MG63 (cell line): Measurements from ENCODE around the gene PLAAT4. TPM values are rescaled to one million over a fixed set of nuclear protein-coding genes. Genes with fewer than 3 reads are reported as not detected.

ENCODE experiments used
- DNase-seq: peaks from one replicate; pipeline ENCODE4 v3.0.0-alpha.2; 2020
- H3K27me3 ChIP-seq: fragments of 250-450 bp; sonication (Bioruptor Pico); 2 replicates; pipeline ENCODE4 v1.5.1; 2020; ENCODE audit warnings: mild to moderate bottlenecking, moderate library complexity
- H3K36me3 ChIP-seq: fragments of 250-450 bp; sonication (Bioruptor Pico); 2 replicates; pipeline ENCODE4 v1.5.1; 2020; ENCODE audit warnings: mild to moderate bottlenecking, moderate library complexity
- H3K4me3 ChIP-seq: fragments of 250-450 bp; sonication (Bioruptor Pico); 2 replicates; pipeline ENCODE4 v1.5.1; 2020; ENCODE audit warnings: mild to moderate bottlenecking, moderate library complexity
- H3K9me3 ChIP-seq: fragments of 250-450 bp; sonication (Bioruptor Pico); 2 replicates; pipeline ENCODE4 v1.5.1; 2020; ENCODE audit warnings: mild to moderate bottlenecking, moderate library complexity
- total RNA-seq: library from RNA; depleted of rRNA; stranded (reverse); fragments of >200 nt; shearing (Covaris generic); gene quantifications from 2 replicates; pipeline ENCODE4 v1.2.3, GENCODE V29; 2014; ENCODE audit warnings: low replicate concordance; rRNA removed

PLAAT4 gene
- 33.9 and 56.1 TPM in 2 replicates for total RNA-seq

- DNase-seq, result peak; percentile 57
- Histone ChIP-seq H3K4me3 (peak within 1 kb of the TSS; percentile 30), H3K36me3 (no peaks in the 10 kb centered on the region), H3K27me3 (no peaks in the 10 kb centered on the region), H3K9me3 (no peaks in the 10 kb centered on the region)
Observed at GRCh38 chr11:63536669-63537292, at the start of gene PLAAT4. TSS of gene PLAAT4 (plus strand) at chr11:63536808. CDS start at chr11:63536869, 61 bp downstream.

GRCh38 chr11:63488789-63489188, 47.8 kb upstream of the PLAAT4 start:
- DNase-seq, result no peak
- Histone ChIP-seq H3K9me3 (peaks cover 8% of the 10 kb centered on the region), H3K4me3 (no peak overlapping the region), H3K27me3 (no peaks in the 10 kb centered on the region), H3K36me3 (no peaks in the 10 kb centered on the region)

- no peak overlapping the region for H3K4me3 ChIP-seq
- DNase-seq, result no peak
- H3K36me3 ChIP-seq, result no peaks in the 10 kb centered on the region
- H3K27me3 ChIP-seq, result no peaks in the 10 kb centered on the region
- peaks cover 8% of the 10 kb centered on the region for H3K9me3 ChIP-seq
Observed at GRCh38 chr11:63489879-63490278, 46.7 kb upstream of the PLAAT4 start.

GRCh38 chr11:63490551-63491239, 45.9 kb upstream of the PLAAT4 start, which contains the start of gene PLAAT5:
TSS of gene PLAAT5 (minus strand) at chr11:63491167. CDS start at chr11:63491034, 133 bp downstream.
- peak within 1 kb of the TSS; percentile 32 for H3K4me3 ChIP-seq
- peaks cover 6% of the 10 kb centered on the region for H3K9me3 ChIP-seq
- no peaks in the 10 kb centered on the region for H3K27me3 ChIP-seq
- no peak for DNase-seq
- H3K36me3 ChIP-seq, result no peaks in the 10 kb centered on the region

GRCh38 chr11:63491240-63491587, 45.4 kb upstream of the PLAAT4 start:
- no peaks in the 10 kb centered on the region for H3K36me3 ChIP-seq
- H3K27me3 ChIP-seq, result no peaks in the 10 kb centered on the region
- DNase-seq, result no peak
- H3K4me3 ChIP-seq, result peak overlapping the region; percentile 32
- 0 out of 2 replicates have a peak, but pooled peaks cover 2% of the 10 kb centered on the region for H3K9me3 ChIP-seq

- Histone ChIP-seq H3K36me3 (no peaks in the 10 kb centered on the region), H3K4me3 (peak overlapping the region; percentile 32; the same call in 1 of the 2 replicates), H3K9me3 (0 out of 2 replicates have a peak, but pooled peaks cover 2% of the 10 kb centered on the region), H3K27me3 (no peaks in the 10 kb centered on the region)
- no peak for DNase-seq
Observed at GRCh38 chr11:63491636-63492372, 44.8 kb upstream of the PLAAT4 start.

- Histone ChIP-seq H3K4me3 (no peak overlapping the region), H3K27me3 (no peaks in the 10 kb centered on the region), H3K36me3 (no peaks in the 10 kb centered on the region), H3K9me3 (0 out of 2 replicates have a peak, but pooled peaks cover 2% of the 10 kb centered on the region)
- no peak for DNase-seq
Observed at GRCh38 chr11:63492441-63492840, 44.2 kb upstream of the PLAAT4 start.

- no peaks in the 10 kb centered on the region for H3K36me3 ChIP-seq
- no peak for DNase-seq
- no peak overlapping the region for H3K4me3 ChIP-seq
- H3K9me3 ChIP-seq, result 0 out of 2 replicates have a peak, but pooled peaks cover 2% of the 10 kb centered on the region
- no peaks in the 10 kb centered on the region for H3K27me3 ChIP-seq
Observed at GRCh38 chr11:63493127-63493526, 43.5 kb upstream of the PLAAT4 start.

- no peaks in the 10 kb centered on the region for H3K36me3 ChIP-seq
Observed at GRCh38 chr11:63494975-63495374, 41.6 kb upstream of the PLAAT4 start.

GRCh38 chr11:63499874-63500273, 36.7 kb upstream of the PLAAT4 start:
- no peak overlapping the region for H3K4me3 ChIP-seq
- DNase-seq, result no peak

More at GRCh38 chr11:63494975-63495374, 41.6 kb upstream of the PLAAT4 start:
- H3K9me3 ChIP-seq, result peaks cover 7% of the 10 kb centered on the region
- no peak overlapping the region for H3K4me3 ChIP-seq
- no peaks in the 10 kb centered on the region for H3K27me3 ChIP-seq
- DNase-seq, result no peak

GRCh38 chr11:63501236-63501635, 35.4 kb upstream of the PLAAT4 start:
- no peak for DNase-seq
- no peaks in the 10 kb centered on the region for H3K27me3 ChIP-seq

More at GRCh38 chr11:63499874-63500273, 36.7 kb upstream of the PLAAT4 start:
- Histone ChIP-seq H3K27me3 (no peaks in the 10 kb centered on the region), H3K9me3 (peaks cover 5% of the 10 kb centered on the region), H3K36me3 (no peaks in the 10 kb centered on the region)

GRCh38 chr11:63502252-63502820, 34.3 kb upstream of the PLAAT4 start:
- Histone ChIP-seq H3K4me3 (no peak overlapping the region), H3K36me3 (no peaks in the 10 kb centered on the region), H3K9me3 (peaks cover 5% of the 10 kb centered on the region), H3K27me3 (no peaks in the 10 kb centered on the region)
- DNase-seq, result no peak

More at GRCh38 chr11:63501236-63501635, 35.4 kb upstream of the PLAAT4 start:
- Histone ChIP-seq H3K9me3 (peaks cover 5% of the 10 kb centered on the region), H3K36me3 (no peaks in the 10 kb centered on the region), H3K4me3 (no peak overlapping the region)

GRCh38 chr11:63503492-63503891, 33.1 kb upstream of the PLAAT4 start:
- no peak for DNase-seq
- Histone ChIP-seq H3K9me3 (peaks cover 5% of the 10 kb centered on the region), H3K27me3 (no peaks in the 10 kb centered on the region), H3K36me3 (no peaks in the 10 kb centered on the region), H3K4me3 (no peak overlapping the region)

GRCh38 chr11:63504054-63504453, 32.6 kb upstream of the PLAAT4 start:
- H3K36me3 ChIP-seq, result no peaks in the 10 kb centered on the region
- H3K9me3 ChIP-seq, result peaks cover 5% of the 10 kb centered on the region
- H3K4me3 ChIP-seq, result no peak overlapping the region
- H3K27me3 ChIP-seq, result no peaks in the 10 kb centered on the region
- no peak for DNase-seq

GRCh38 chr11:63504933-63505586, 31.5 kb upstream of the PLAAT4 start:
- H3K36me3 ChIP-seq, result no peaks in the 10 kb centered on the region
- DNase-seq, result peak; percentile 82
- H3K9me3 ChIP-seq, result no peaks in the 10 kb centered on the region
- H3K4me3 ChIP-seq, result no peak overlapping the region
- H3K27me3 ChIP-seq, result no peaks in the 10 kb centered on the region

GRCh38 chr11:63505857-63506528, 30.6 kb upstream of the PLAAT4 start, which contains the start of gene LGALS12:
TSS of gene LGALS12 (plus strand) at chr11:63506084. CDS start at chr11:63506459, 375 bp downstream.
- no peak within 1 kb of the TSS for H3K4me3 ChIP-seq
- DNase-seq, result peak; percentile 27
- no peaks in the 10 kb centered on the region for H3K9me3 ChIP-seq
- no peaks in the 10 kb centered on the region for H3K27me3 ChIP-seq
- no peaks in the 10 kb centered on the region for H3K36me3 ChIP-seq
